Hepatocyte (in vitro differentiated cells): ENCODE measurements around the gene TOP1. TPM values are rescaled to one million over a fixed set of nuclear protein-coding genes. Genes with fewer than 3 reads are reported as not detected.

Experiments
- DNase-seq: peaks from one replicate; pipeline ENCODE4 v3.0.0-alpha.2; 2016; ENCODE audit warnings: low spot score
- H2AFZ ChIP-seq: fragments of 200-600 bp; sonication (generic); 2 replicates; pipeline ENCODE4 v1.6.0; 2016; ENCODE audit warnings: antibody characterized with exemption, mild to moderate bottlenecking
- H3K27ac ChIP-seq: fragments of 200-600 bp; sonication (generic); 2 replicates; pipeline ENCODE4 v1.5.1; 2016; ENCODE audit warnings: mild to moderate bottlenecking
- H3K27me3 ChIP-seq: fragments of 200-600 bp; sonication (generic); 2 replicates; pipeline ENCODE4 v1.6.1; 2016
- H3K36me3 ChIP-seq: fragments of 200-600 bp; sonication (generic); replicated peaks from 2 replicates; pipeline ENCODE4 v1.5.1; 2016; ENCODE audit warnings: low read depth; ENCODE audit not compliant: insufficient read depth
- H3K4me1 ChIP-seq: fragments of 200-600 bp; sonication (generic); 2 replicates; pipeline ENCODE4 v1.5.1; 2016; ENCODE audit warnings: mild to moderate bottlenecking, moderate library complexity; ENCODE audit not compliant: insufficient read depth
- H3K4me2 ChIP-seq: fragments of 200-600 bp; sonication (generic); 2 replicates; pipeline ENCODE4 v1.6.0; 2016
- H3K4me3 ChIP-seq: fragments of 200-600 bp; sonication (generic); 2 replicates; pipeline ENCODE4 v1.5.1; 2016; ENCODE audit warnings: mild to moderate bottlenecking
- H3K79me2 ChIP-seq: fragments of 200-600 bp; sonication (generic); 2 replicates; pipeline ENCODE4 v1.6.0; 2017; ENCODE audit warnings: mild to moderate bottlenecking
- H3K9me2 ChIP-seq: fragments of 200-600 bp; sonication (generic); replicated peaks from 2 replicates; pipeline ENCODE4 v1.6.0; 2017; ENCODE audit warnings: mild to moderate bottlenecking; ENCODE audit not compliant: insufficient read depth
- H3K9me3 ChIP-seq: fragments of 200-600 bp; sonication (generic); 2 replicates; pipeline ENCODE4 v1.5.1; 2016; ENCODE audit warnings: low read depth, mild to moderate bottlenecking
- H4K20me1 ChIP-seq: fragments of 200-600 bp; sonication (generic); 2 replicates; pipeline ENCODE4 v1.6.0; 2016; ENCODE audit warnings: mild to moderate bottlenecking; ENCODE audit not compliant: insufficient read depth, poor library complexity, severe bottlenecking
- EZH2 ChIP-seq: fragments of 200-600 bp; sonication (generic); IDR thresholded peaks from 2 replicates; pipeline ENCODE4 v1.6.1; 2016; ENCODE audit warnings: antibody characterized with exemption, mild to moderate bottlenecking, borderline replicate concordance
- EZH2phosphoT487 ChIP-seq: fragments of 200-600 bp; sonication (generic); IDR thresholded peaks from one replicate; pipeline ENCODE4 v1.6.1; 2018; ENCODE audit warnings: antibody characterized with exemption, mild to moderate bottlenecking, low read depth, moderate library complexity; ENCODE audit not compliant: unreplicated experiment, severe bottlenecking
- WGBS: methylation state at CpG from one replicate; pipeline ENCODE4 v1.1.6; 2016; ENCODE audit warnings: low lambda C conversion rate; ENCODE audit errors: missing lambda C conversion rate; 5-methylcytosine and 5-hydroxymethylcytosine counted together
- polyA plus RNA-seq: library from polyadenylated mRNA; unstranded; fragments of >200 nt; fragmentation: Nextera tagmentation; extraction: Ambion mirVana; gene quantifications from 2 replicates; pipeline ENCODE4 v1.2.1, GENCODE V29; 2016
- total RNA-seq: library from RNA; depleted of rRNA; stranded (reverse); fragments of >200 nt; gene quantifications from 2 replicates; pipeline ENCODE4 v1.2.3, GENCODE V29; 2014
- TF ChIP-seq, protein P1 (sequence below): fragments of 200-600 bp; sonication (generic); IDR thresholded peaks from 2 replicates; pipeline ENCODE4 v1.5.1; 2016; ENCODE audit warnings: antibody characterized with exemption, mild to moderate bottlenecking; ENCODE audit not compliant: poor library complexity

The TOP1 gene
- total and polyA plus RNA-seq, 2 experiments from 2014 or later, result 28.3 to 38.2 TPM

GRCh38 chr20:41094353-41095055, 65.9 kb downstream of the TOP1 start:
- Histone ChIP-seq H3K4me1 (peaks cover 6% of the 10 kb centered on the region), H2AFZ (no peak overlapping the region), H3K4me3 (no peak overlapping the region), H3K9me2 (no peaks in the 10 kb centered on the region), H3K27me3 (no peaks in the 10 kb centered on the region), H3K9me3 (no peaks in the 10 kb centered on the region), H3K27ac (no peak overlapping the region), H3K79me2 (peaks cover 16% of the 10 kb centered on the region), H3K4me2 (no peak overlapping the region), H4K20me1 (no peaks in the 10 kb centered on the region), H3K36me3 (no peaks in the 10 kb centered on the region)
- TF ChIP-seq, protein P1, sequence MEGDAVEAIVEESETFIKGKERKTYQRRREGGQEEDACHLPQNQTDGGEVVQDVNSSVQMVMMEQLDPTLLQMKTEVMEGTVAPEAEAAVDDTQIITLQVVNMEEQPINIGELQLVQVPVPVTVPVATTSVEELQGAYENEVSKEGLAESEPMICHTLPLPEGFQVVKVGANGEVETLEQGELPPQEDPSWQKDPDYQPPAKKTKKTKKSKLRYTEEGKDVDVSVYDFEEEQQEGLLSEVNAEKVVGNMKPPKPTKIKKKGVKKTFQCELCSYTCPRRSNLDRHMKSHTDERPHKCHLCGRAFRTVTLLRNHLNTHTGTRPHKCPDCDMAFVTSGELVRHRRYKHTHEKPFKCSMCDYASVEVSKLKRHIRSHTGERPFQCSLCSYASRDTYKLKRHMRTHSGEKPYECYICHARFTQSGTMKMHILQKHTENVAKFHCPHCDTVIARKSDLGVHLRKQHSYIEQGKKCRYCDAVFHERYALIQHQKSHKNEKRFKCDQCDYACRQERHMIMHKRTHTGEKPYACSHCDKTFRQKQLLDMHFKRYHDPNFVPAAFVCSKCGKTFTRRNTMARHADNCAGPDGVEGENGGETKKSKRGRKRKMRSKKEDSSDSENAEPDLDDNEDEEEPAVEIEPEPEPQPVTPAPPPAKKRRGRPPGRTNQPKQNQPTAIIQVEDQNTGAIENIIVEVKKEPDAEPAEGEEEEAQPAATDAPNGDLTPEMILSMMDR, result no peak
- TF ChIP-seq EZH2phosphoT487 (no peak), EZH2 (no peak)
- DNase-seq, result no peak
- 100% methylated on average over 2 of the region's 2 CpGs for WGBS

DNA sequence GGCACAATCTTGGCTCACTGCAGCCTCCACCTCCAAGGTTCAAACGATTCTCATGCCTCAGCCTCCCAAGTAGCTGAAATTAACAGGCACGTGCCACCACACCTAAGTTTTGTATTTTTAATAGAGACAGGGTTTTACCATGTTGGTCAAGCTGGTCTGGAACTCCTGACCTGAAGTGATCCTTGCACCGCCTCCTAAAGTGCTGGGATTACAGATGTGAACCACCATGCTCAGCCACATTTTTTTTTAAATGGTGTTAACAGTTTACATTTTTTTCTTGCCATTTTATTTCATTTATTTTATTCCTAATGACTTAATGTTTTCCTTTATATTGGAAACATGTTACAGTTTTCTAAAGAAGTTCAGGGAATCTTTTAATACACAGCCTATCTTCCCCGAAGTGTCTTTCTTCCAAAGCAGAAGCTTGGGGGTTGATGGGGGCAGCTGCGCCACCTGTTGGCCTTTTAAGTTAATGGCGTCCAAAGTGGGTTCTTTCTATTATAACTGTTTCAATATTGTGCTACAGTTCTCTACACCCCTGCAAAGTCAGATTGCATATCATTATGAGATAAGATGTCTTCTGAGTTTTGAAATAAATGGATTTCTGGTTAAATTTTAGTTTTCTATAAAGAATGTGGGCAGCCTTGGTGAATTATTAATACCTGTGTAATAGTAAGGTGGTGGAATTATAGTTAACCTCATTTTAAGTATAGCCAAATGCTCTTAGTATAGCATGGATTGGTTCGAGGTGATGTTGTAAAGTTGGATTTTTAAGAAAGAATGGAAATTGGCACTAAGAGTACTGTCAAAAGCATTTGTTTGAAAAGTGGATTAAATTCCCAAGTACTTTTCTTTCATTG, 66.7 kb downstream of the TOP1 start:
- no peak overlapping the region for H3K27ac ChIP-seq
- H3K4me3 ChIP-seq, result no peak overlapping the region
- 55% methylated on average over 7 of the region's 7 CpGs for WGBS
- no peaks in the 10 kb centered on the region for H3K36me3 ChIP-seq
- H3K4me2 ChIP-seq, result no peak overlapping the region
- H3K79me2 ChIP-seq, result peaks cover 9% of the 10 kb centered on the region
- H3K9me2 ChIP-seq, result no peaks in the 10 kb centered on the region
- no peaks in the 10 kb centered on the region for H3K9me3 ChIP-seq
- H3K27me3 ChIP-seq, result no peaks in the 10 kb centered on the region
- H4K20me1 ChIP-seq, result no peaks in the 10 kb centered on the region
- no peak overlapping the region for H2AFZ ChIP-seq
- peaks cover 6% of the 10 kb centered on the region for H3K4me1 ChIP-seq
- peak; percentile 77 for DNase-seq
- TF ChIP-seq, protein P1, result peak; percentile 89
- TF ChIP-seq EZH2phosphoT487 (no peak), EZH2 (no peak)

- Histone ChIP-seq H3K4me1 (peaks cover 6% of the 10 kb centered on the region), H3K4me2 (no peak overlapping the region), H3K27me3 (no peaks in the 10 kb centered on the region), H3K36me3 (peaks cover 8% of the 10 kb centered on the region), H3K4me3 (no peak overlapping the region), H3K9me3 (no peaks in the 10 kb centered on the region), H3K9me2 (no peaks in the 10 kb centered on the region), H4K20me1 (no peaks in the 10 kb centered on the region), H3K27ac (no peak overlapping the region), H3K79me2 (peaks cover 4% of the 10 kb centered on the region), H2AFZ (no peak overlapping the region)
- TF ChIP-seq, protein P1, result no peak
- no peak for TF ChIP-seq EZH2
- no peak for TF ChIP-seq EZH2phosphoT487
- no peak for DNase-seq
- 68% methylated on average over 4 of the region's 4 CpGs for WGBS
Observed at GRCh38 chr20:41098703-41099250, 70.2 kb downstream of the TOP1 start.
